CD4-positive, alpha-beta T cell (primary cell): ENCODE measurements around the gene CNBP. TPM values are rescaled to one million over a fixed set of nuclear protein-coding genes. Genes with fewer than 3 reads are reported as not detected.

Experiments
- ATAC-seq: fragments of 200-7000 bp; cut with Tn5 transposase; one replicate; pipeline ENCODE4 v1.10.0; 2022; ENCODE audit warnings: mild to moderate bottlenecking; ENCODE audit not compliant: poor library complexity
- CTCF ChIA-PET: fragments of 350-600 bp; sonication (Branson Sonifier 250); formaldehyde crosslinking; loops from one replicate; lab custom pipeline; 2021; ENCODE audit warnings: antibody characterized with exemption, inconsistent platforms; lab: Charles Lee
- POLR2A ChIA-PET: fragments of 350-600 bp; sonication (Branson Sonifier 250); formaldehyde crosslinking; loops from one replicate; lab custom pipeline; 2021; ENCODE audit warnings: antibody characterized with exemption, inconsistent platforms; lab: Charles Lee
- DNase-seq, 14 experiments: peaks; one replicate each; pipeline ENCODE4 v3.0.0-alpha.2; 2013 to 2020; ENCODE audit warnings: mixed read lengths in 2 of 14
- H3K27ac ChIP-seq, 2 donors: one replicate each; pipeline versions ENCODE4 v1.5.1 to v1.7.0; 2013; ENCODE audit warnings: low read length in 2 of 2, low read depth in 1 of 2, mild to moderate bottlenecking in 1 of 2
- H3K27me3 ChIP-seq, 2 experiments: 1 replicate in 1 of 2; 2 replicates in 1 of 2; pipeline versions ENCODE4 v1.6.1 to v1.7.0; 2013; ENCODE audit warnings: low read length in 2 of 2, control low read depth in 1 of 2, mild to moderate bottlenecking in 1 of 2, moderate library complexity in 1 of 2; ENCODE audit not compliant: insufficient read depth in 2 of 2, control insufficient read depth in 1 of 2
- H3K36me3 ChIP-seq: one replicate; pipeline ENCODE4 v1.6.1; 2013; ENCODE audit warnings: low read length, control low read depth; ENCODE audit not compliant: insufficient read depth
- H3K4me1 ChIP-seq: one replicate; pipeline ENCODE4 v1.6.1; 2013; ENCODE audit warnings: low read length, control low read depth; ENCODE audit not compliant: insufficient read depth
- H3K4me3 ChIP-seq: one replicate; pipeline ENCODE4 v1.5.1; 2013; ENCODE audit warnings: mild to moderate bottlenecking, low read length, moderate library complexity
- H3K9me3 ChIP-seq, 2 experiments: 1 replicate in 1 of 2; 2 replicates in 1 of 2; pipeline versions ENCODE4 v1.6.1 to v1.7.0; 2013; ENCODE audit warnings: low read length in 2 of 2, mild to moderate bottlenecking in 2 of 2, control low read depth in 1 of 2, moderate library complexity in 1 of 2; ENCODE audit not compliant: control insufficient read depth in 1 of 2, insufficient read depth in 1 of 2
- H3K27ac Mint-ChIP-seq: one replicate; pipeline ENCODE4 v1.8.0; 2020; ENCODE audit warnings: mixed read lengths
- H3K27me3 Mint-ChIP-seq: one replicate; pipeline ENCODE4 v1.8.0; 2021; ENCODE audit warnings: mixed read lengths
- H3K36me3 Mint-ChIP-seq: one replicate; pipeline ENCODE4 v1.8.0; 2021; ENCODE audit warnings: low read depth, mixed read lengths
- H3K4me1 Mint-ChIP-seq: one replicate; pipeline ENCODE4 v1.8.0; 2021; ENCODE audit warnings: low read depth, mixed read lengths
- H3K4me3 Mint-ChIP-seq: one replicate; pipeline ENCODE4 v1.8.0; 2020; ENCODE audit warnings: mild to moderate bottlenecking, mixed read lengths
- H3K9me3 Mint-ChIP-seq: one replicate; pipeline ENCODE4 v1.8.0; 2020; ENCODE audit warnings: mixed read lengths
- intact Hi-C, 2 experiments: fragments of 100-400 bp; cut with DNase I in 1 of 2; cut with micrococcal nuclease in 1 of 2; formaldehyde crosslinking; loops; one replicate each; pipeline versions ENCODE4 v1.15.1 to v1.9.0; 2023 to 2025; cut with DNase I, micrococcal nuclease
- total RNA-seq, 174 experiments: library from RNA in 2 of 174; stranded (reverse) in 2 of 174; gene quantifications; one replicate each; pipeline ENCODE4 v1.2.3 and lab custom pipeline; 2021 to 2026
- TF ChIP-seq, protein P1 (sequence below): fragments of 200-600 bp; IDR thresholded peaks from one replicate; pipeline ENCODE4 v1.8.0; 2022; ENCODE audit warnings: antibody characterized with exemption, mild to moderate bottlenecking

Gene CNBP
- total RNA-seq, 2 experiments from 2014 or later: 260 to 267 TPM

DNA sequence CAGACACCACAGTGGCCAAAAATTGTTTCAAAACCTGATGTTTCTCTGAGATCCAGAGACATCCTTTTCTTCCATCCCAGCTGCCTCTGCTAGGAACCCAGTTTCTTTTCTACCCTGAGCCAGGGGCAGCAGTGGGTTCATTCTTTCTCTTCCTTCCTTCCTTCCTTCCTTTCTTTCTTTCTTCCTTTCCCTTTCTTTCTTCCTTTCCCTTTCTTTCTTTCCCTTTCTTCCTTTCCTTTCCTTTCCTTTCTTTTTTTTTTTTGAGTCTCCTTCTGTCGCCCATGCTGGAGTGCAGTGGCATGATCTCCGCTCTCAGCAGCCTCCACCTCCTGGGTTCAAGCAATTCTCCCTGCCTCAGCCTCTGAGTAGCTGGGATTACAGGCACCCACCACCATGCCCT, 35.0 kb upstream of the CNBP start:
- no peak for DNase-seq
- no peaks in the 10 kb centered on the region for H3K9me3 Mint-ChIP-seq
- intact Hi-C loops: no loop called here
- no peaks in the 10 kb centered on the region for H3K4me1 Mint-ChIP-seq
- no peaks in the 10 kb centered on the region for H3K36me3 Mint-ChIP-seq
- H3K27me3 Mint-ChIP-seq: no peaks in the 10 kb centered on the region
- ChIA-PET CTCF (no interaction called here), POLR2A (interaction anchor here (1.2 kb wide), 1 partner anchor 14 kb away, joined by 3 read pairs; no protein-coding TSS in a partner anchor)
- H3K4me1 ChIP-seq: no peaks in the 10 kb centered on the region
- no peak overlapping the region for H3K27ac Mint-ChIP-seq
- H3K27ac ChIP-seq: no peak overlapping the region
- TF ChIP-seq, protein P1, sequence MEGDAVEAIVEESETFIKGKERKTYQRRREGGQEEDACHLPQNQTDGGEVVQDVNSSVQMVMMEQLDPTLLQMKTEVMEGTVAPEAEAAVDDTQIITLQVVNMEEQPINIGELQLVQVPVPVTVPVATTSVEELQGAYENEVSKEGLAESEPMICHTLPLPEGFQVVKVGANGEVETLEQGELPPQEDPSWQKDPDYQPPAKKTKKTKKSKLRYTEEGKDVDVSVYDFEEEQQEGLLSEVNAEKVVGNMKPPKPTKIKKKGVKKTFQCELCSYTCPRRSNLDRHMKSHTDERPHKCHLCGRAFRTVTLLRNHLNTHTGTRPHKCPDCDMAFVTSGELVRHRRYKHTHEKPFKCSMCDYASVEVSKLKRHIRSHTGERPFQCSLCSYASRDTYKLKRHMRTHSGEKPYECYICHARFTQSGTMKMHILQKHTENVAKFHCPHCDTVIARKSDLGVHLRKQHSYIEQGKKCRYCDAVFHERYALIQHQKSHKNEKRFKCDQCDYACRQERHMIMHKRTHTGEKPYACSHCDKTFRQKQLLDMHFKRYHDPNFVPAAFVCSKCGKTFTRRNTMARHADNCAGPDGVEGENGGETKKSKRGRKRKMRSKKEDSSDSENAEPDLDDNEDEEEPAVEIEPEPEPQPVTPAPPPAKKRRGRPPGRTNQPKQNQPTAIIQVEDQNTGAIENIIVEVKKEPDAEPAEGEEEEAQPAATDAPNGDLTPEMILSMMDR: no peak
- no peaks in the 10 kb centered on the region for H3K9me3 ChIP-seq
- H3K27me3 ChIP-seq: no peaks in the 10 kb centered on the region
- no peaks in the 10 kb centered on the region for H3K36me3 ChIP-seq
- H3K4me3 ChIP-seq: no peak overlapping the region
- no peak for ATAC-seq
- no peak overlapping the region for H3K4me3 Mint-ChIP-seq

- intact Hi-C loops: no loop called here
- TF ChIP-seq, protein P1: no peak
- H3K9me3 Mint-ChIP-seq: no peaks in the 10 kb centered on the region
- ATAC-seq (no peak), DNase-seq (no peak)
- Histone ChIP-seq H3K9me3 (no peaks in the 10 kb centered on the region), H3K27me3 (no peaks in the 10 kb centered on the region), H3K36me3 (no peaks in the 10 kb centered on the region), H3K4me3 (no peak overlapping the region), H3K4me1 (no peaks in the 10 kb centered on the region), H3K27ac (no peak overlapping the region)
- H3K36me3 Mint-ChIP-seq: no peaks in the 10 kb centered on the region
- ChIA-PET POLR2A (no interaction called here), CTCF (no interaction called here)
- H3K4me1 Mint-ChIP-seq: no peaks in the 10 kb centered on the region
- no peaks in the 10 kb centered on the region for H3K27me3 Mint-ChIP-seq
- no peak overlapping the region for H3K4me3 Mint-ChIP-seq
- H3K27ac Mint-ChIP-seq: no peak overlapping the region
Measured at GRCh38 chr3:129213238-129213637, 29.5 kb upstream of the CNBP start.

DNA sequence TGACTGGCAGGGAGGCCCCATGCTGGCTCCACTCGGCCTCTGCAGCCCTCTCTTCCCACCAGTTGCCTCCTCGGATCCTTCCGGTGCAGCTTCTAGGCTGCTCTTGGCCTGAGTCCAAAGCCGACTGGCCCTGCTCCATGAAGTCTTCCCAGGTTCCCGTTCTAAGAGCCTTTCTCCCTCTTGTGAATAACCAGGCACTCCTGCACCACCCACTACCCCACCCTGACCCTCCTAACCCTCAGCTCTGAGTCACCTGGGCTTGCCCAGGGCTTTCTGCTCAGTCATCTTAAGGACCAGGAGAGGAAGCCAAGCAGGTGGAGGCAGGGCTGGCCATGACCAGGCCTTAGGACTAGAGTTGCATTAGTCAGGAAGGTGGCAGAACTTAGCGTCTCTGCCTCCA, 28.1 kb upstream of the CNBP start:
- H3K4me3 Mint-ChIP-seq: no peak overlapping the region
- H3K9me3 Mint-ChIP-seq: no peaks in the 10 kb centered on the region
- H3K27me3 ChIP-seq: no peaks in the 10 kb centered on the region
- H3K36me3 Mint-ChIP-seq: no peaks in the 10 kb centered on the region
- no peak overlapping the region for H3K4me3 ChIP-seq
- no peaks in the 10 kb centered on the region for H3K4me1 ChIP-seq
- H3K36me3 ChIP-seq: no peaks in the 10 kb centered on the region
- DNase-seq (peak in 1 of 14 experiments; percentile 41), ATAC-seq (no peak)
- H3K27me3 Mint-ChIP-seq: no peaks in the 10 kb centered on the region
- no peak overlapping the region for H3K27ac ChIP-seq
- POLR2A ChIA-PET: no interaction called here
- H3K4me1 Mint-ChIP-seq: no peaks in the 10 kb centered on the region
- CTCF ChIA-PET: no interaction called here
- TF ChIP-seq, protein P1: no peak
- no peaks in the 10 kb centered on the region for H3K9me3 ChIP-seq
- intact Hi-C loops: no loop called here
- no peak overlapping the region for H3K27ac Mint-ChIP-seq
